Measurements from ENCODE around the gene FXYD4. TPM values are rescaled to one million over a fixed set of nuclear protein-coding genes. Genes with fewer than 3 reads are reported as not detected.
"Not testable (repeated sequence)": the region's sequence is repeated elsewhere in the genome, so short reads cannot be mapped to it uniquely, and the experiment has no call there.

FXYD4 gene
- total RNA-seq, 4 donors from 2014 or later: not detected

DNA sequence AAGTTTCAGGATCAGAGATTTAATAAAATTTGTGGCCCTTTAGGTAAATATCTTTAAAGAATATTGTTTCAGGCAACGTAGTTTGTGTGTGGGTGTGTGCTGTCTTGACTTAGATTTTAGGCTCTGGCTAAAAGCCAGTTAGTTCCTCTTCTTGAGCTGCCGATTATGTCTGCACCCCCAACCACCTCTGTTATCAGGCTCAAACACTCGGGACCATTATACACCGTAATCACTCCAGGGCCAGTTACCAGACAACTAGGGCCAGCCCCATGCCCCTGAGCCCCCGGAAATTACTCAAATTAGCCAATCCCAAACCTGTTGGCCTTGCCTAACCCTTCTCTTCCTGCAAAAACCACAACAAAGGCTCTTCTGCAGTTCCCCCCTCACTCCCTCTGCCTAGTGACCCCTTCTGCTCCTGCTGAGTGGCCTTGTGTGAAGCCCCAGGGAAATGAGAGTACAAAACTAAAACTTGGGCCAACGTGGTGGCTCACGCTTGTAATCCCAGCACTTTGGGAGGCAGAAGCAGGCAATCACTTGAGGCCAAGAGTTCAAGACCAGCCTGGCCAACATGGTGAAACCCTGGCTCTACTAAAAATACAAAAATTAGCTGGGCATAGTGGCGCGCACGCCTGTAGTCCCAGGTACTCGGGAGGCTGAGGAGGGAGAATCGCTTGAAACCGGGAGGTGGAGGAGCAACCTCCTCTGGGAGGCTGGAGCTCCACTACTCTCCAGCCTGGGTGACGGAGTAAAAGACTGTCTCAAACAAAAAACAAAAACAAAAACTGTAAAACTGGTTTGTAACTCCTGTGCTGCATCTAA lies 46.7 kb downstream of the FXYD4 start:
- no peak overlapping the region for H3K4me3 ChIP-seq (ENCODE audit: low read depth, poor library complexity, severe bottlenecking)
- WGBS, 2 donors: 69 to 74% methylated on average over 14 of the region's 14 CpGs
- no peak for TF ChIP-seq POLR2A (IDR thresholded peaks at IDR 0.05)
- TF ChIP-seq, protein P1, sequence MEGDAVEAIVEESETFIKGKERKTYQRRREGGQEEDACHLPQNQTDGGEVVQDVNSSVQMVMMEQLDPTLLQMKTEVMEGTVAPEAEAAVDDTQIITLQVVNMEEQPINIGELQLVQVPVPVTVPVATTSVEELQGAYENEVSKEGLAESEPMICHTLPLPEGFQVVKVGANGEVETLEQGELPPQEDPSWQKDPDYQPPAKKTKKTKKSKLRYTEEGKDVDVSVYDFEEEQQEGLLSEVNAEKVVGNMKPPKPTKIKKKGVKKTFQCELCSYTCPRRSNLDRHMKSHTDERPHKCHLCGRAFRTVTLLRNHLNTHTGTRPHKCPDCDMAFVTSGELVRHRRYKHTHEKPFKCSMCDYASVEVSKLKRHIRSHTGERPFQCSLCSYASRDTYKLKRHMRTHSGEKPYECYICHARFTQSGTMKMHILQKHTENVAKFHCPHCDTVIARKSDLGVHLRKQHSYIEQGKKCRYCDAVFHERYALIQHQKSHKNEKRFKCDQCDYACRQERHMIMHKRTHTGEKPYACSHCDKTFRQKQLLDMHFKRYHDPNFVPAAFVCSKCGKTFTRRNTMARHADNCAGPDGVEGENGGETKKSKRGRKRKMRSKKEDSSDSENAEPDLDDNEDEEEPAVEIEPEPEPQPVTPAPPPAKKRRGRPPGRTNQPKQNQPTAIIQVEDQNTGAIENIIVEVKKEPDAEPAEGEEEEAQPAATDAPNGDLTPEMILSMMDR (IDR thresholded peaks at IDR 0.05): peak in 1 of 3 donors; percentile 27
- intact Hi-C loops (cut with DNase I; ENCODE audit: low total_unique reads): no loop called here
- DNase-seq (ENCODE audit: low spot score in 2 of 2): no peak

DNA sequence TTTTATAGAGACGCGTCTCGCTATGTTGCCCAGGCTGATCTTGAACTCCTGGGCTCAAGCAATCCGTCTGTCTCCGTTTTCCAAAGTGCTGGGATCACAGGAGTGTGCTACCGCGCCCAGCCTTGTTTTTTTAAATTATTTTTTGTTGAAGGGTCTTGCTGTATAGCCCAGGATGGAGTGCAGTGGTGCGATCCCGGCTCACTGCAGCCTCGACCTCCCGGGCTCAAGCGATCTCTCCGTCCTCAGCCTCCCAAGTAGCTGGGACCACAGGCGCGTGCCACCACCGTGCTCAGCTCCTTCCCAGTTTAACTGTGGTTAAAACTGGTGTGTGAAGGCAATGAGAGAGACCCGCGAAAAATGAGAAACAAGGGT lies 48.5 kb downstream of the FXYD4 start:
- intact Hi-C loops (cut with DNase I; ENCODE audit: low total_unique reads): no loop called here
- DNase-seq (ENCODE audit: low spot score in 2 of 2): no peak
- 61 to 64% methylated on average over 18 of the region's 18 CpGs for WGBS, 2 donors
- peak overlapping the region; percentile 25 for H3K4me3 ChIP-seq (ENCODE audit: low read depth, poor library complexity, severe bottlenecking)
- TF ChIP-seq, protein P1 (IDR thresholded peaks at IDR 0.05): no peak
- TF ChIP-seq POLR2A (IDR thresholded peaks at IDR 0.05): no peak

DNA sequence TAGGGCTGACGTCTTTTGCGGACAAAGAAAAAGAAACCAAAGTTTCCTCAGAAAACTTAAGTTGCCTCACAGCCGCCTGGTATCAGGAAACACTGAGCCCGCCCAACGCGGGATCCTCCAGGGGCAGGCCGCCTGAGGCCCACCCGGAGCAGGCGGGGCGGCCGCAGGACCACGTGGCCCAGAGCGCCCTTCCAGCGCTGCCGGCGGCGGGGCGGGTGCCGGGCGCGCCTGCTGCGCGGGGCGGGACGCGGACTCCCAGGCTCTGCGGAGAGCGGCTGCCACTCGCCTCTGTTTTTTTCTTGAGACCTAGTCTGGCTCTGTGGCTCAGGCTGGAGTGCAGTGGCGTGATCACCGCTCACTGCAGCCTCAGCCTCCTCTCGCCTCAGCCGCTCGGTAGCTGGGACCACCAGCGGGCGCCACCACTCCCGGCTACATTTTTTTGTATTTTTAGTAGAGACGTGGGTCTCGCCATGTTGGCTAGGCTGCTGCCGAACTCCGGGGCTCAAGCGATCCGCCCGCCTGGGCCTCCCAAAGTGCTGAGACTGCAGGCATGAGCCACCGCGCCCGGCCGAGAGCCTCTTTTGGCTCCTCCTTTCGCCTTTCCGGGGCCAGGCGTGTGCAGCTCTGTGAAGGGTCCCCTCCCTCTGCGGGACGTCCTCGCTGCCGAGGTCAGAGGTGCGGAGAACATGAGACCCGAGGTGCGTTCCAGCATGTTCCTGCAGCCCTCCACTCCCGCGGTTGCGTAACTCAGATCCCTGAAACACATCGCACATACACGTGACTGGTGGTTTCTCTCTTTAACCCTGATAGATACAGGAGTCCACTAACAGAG lies 49.1 kb downstream of the FXYD4 start:
- intact Hi-C loops (cut with DNase I; ENCODE audit: low total_unique reads): no loop called here
- WGBS, 2 donors: 0 to 1% methylated on average over 61 to 62 of the region's 63 CpGs
- DNase-seq (ENCODE audit: low spot score in 2 of 2): peak; percentile 86 to 97
- no peak for TF ChIP-seq POLR2A (IDR thresholded peaks at IDR 0.05)
- TF ChIP-seq, protein P1 (IDR thresholded peaks at IDR 0.05): no peak
- peak overlapping the region; percentile 25 for H3K4me3 ChIP-seq (ENCODE audit: low read depth, poor library complexity, severe bottlenecking)

DNA sequence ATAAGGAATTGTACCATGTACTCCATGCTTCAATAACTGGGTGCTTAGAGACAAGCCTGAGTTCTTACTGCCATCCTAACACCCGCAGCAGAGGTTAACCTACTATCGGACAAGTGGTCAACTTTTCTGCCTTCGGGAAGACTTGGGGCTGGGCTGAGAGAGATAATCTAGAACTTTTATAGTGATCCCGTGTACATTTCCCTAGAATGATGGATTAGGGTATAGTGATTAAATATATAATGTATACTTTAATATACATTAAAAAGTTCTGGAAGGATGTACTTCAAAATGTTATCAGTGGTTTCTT lies 49.7 kb downstream of the FXYD4 start:
- peak overlapping the region; percentile 25 for H3K4me3 ChIP-seq (ENCODE audit: low read depth, poor library complexity, severe bottlenecking)
- intact Hi-C loops (cut with DNase I; ENCODE audit: low total_unique reads): no loop called here
- 21 to 23% methylated on average over 4 of the region's 4 CpGs for WGBS, 2 donors
- no peak for DNase-seq (ENCODE audit: low spot score in 2 of 2)
- TF ChIP-seq, protein P1 (IDR thresholded peaks at IDR 0.05): no peak
- no peak for TF ChIP-seq POLR2A (IDR thresholded peaks at IDR 0.05)

DNA sequence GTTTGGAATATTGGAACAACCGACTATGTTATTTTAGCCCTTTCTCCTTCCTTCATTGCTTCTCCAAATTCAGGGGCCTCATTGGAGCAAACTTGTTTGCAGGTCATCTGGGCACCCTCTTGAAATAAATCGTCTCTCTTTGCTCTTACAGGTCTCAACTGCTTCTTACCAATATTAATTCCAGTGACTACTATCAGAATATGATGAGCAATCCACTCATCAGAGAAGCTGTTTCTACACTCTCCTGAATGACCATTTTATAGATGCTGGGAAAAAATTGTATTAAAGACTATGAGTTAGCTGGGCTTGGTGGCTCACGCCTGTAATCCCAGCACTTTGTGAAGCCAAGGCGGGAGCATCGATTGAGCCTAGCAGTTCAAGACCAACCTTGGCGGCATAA lies 50.1 kb downstream of the FXYD4 start:
- no peak overlapping the region for H3K4me3 ChIP-seq (ENCODE audit: low read depth, poor library complexity, severe bottlenecking)
- intact Hi-C loops (cut with DNase I; ENCODE audit: low total_unique reads): no loop called here

DNA sequence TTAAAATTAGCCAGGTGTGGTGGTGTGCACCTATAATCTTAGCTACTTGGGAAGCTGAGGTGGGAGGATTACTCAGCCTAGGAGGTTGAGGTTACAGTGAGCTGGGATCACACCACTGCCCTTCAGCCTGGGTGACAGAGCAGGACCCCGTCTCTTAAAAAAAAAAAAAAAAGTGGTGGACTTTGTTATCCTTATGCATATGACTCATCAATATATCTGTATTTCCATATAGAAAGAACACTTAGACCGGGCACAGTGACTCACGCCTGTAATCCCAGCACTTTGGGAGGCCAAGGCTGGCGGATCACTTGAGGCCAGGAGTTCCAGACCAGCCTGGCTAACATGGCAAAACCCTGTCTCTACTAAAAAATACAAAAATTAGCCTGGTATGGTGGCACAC lies 50.5 kb downstream of the FXYD4 start:
- DNase-seq (ENCODE audit: low spot score in 2 of 2); H3K4me3 ChIP-seq (ENCODE audit: low read depth, poor library complexity, severe bottlenecking); intact Hi-C loops (cut with DNase I; ENCODE audit: low total_unique reads): not testable (repeated sequence)
- WGBS, 2 donors: 86 to 93% methylated on average over 4 of the region's 4 CpGs

More for the DNA sequence above, 50.1 kb downstream of the FXYD4 start:
- no peak for TF ChIP-seq POLR2A (IDR thresholded peaks at IDR 0.05)
- TF ChIP-seq, protein P1 (IDR thresholded peaks at IDR 0.05): no peak
- DNase-seq (ENCODE audit: low spot score in 2 of 2): no peak
- 81 to 82% methylated on average over 6 of the region's 6 CpGs for WGBS, 2 donors

Data from lower leg skin (tissue), 4 donors.